ENCODE measurements around the gene SLTM. TPM values are rescaled to one million over a fixed set of nuclear protein-coding genes. Genes with fewer than 3 reads are reported as not detected.
"Not testable (repeated sequence)": the region's sequence is repeated elsewhere in the genome, so short reads cannot be mapped to it uniquely, and the experiment has no call there.

SLTM gene
- polyA plus RNA-seq, 4 donors: 89.9 to 147 (median 136) TPM

- no peak for DNase-seq (ENCODE audit: low read depth in 4 of 4, low spot score in 3 of 4)
These were observed 55.3 kb downstream of the SLTM start for GRCh38 chr15:58877999-58878825.

DNA sequence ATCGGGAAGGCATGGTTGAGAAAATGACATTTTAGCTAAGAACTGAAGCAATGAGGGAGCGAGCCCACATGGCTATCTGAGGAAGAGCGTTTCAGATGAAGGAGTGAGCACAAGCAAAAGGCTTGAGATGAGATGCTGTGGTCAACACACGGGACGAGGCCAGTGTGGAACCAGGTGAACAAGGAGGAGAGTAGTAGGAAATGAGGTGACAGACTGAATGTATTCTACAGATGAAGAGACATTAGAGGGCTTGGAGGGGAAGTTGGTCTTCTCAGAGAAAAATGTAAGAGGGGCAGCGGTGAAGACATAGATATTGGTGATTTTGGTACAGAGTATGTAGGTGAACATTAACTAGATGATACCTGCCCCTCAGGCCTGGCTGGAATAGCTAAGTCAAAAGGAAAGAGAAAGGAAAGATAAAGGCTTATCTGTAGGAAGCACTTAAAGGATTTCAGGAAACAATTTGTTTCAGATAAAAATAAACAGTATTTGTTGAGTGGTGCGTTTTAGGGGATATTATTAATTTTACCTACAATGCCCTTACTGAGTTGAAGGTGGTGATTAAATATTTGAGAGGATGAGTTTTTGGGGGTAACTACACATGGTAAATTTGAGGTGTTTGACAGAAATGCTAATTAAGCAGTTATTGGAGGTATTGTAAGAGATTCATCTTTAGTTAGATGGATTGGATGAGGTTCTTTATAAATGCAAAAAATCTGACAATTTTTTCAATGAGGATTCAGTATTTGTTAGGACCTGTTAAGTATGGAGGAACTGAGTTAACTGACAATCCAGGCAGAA, 57.0 kb downstream of the SLTM start:
- no peak for DNase-seq (ENCODE audit: low read depth in 4 of 4, low spot score in 3 of 4)

- no peak for DNase-seq (ENCODE audit: low read depth in 4 of 4, low spot score in 3 of 4)
These were observed 58.1 kb downstream of the SLTM start for GRCh38 chr15:58875343-58875742.

- DNase-seq (ENCODE audit: low read depth in 4 of 4, low spot score in 3 of 4): no peak
These were observed 60.2 kb downstream of the SLTM start for GRCh38 chr15:58873267-58873666.

DNA sequence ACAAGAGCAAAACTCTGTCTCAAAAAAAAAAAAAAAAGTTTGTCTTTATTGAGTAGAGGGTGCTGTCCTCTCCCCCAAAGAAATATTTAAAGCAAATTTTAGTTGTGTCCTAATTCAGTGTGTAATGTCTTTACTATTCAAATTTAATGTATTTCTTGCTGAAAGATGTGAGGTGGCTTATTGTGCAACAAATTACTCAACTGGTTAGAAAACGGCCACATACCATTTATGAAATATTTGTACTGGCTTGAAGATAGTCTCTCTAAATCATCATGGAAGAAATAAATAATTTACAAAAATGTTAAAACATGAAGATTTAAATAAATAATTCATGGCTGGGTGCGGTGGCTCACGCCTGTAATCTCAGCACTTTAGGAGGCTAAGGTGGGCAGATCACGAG, 63.0 kb downstream of the SLTM start:
- DNase-seq (ENCODE audit: low read depth in 4 of 4, low spot score in 3 of 4): no peak

GRCh38 chr15:58867926-58868325, 65.6 kb downstream of the SLTM start:
- DNase-seq (ENCODE audit: low read depth in 4 of 4, low spot score in 3 of 4): no peak

DNA sequence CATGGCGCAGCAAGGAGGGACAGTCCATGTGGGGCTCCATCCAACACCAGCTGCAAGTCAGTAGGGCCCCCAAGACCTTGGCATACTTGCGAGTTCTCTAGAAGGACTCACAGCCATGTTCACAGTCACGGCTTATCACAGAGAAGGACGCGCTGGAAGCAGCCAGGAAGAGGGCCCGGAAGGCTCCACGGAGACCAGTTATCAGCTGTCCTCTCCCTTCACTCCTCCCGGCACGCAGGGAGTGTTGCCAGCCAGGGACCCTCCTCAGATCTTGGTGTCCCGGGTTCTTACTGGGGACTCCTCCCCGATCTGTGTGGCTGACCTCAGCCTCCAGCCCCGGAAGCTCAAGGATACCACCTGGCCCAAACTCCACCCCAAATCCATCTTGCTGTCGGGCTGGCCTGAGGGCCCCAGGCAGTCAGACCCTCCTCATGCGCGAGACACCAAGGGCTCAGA, 68.0 kb downstream of the SLTM start:
- peak in 1 of 4 donors; percentile 0 for DNase-seq (ENCODE audit: low read depth in 4 of 4, low spot score in 3 of 4)

- DNase-seq (ENCODE audit: low read depth in 4 of 4, low spot score in 3 of 4): peak in 3 of 4 donors; percentile 19 to 31 (median 29)
These were observed 68.7 kb downstream of the SLTM start for GRCh38 chr15:58864602-58865424.

DNA sequence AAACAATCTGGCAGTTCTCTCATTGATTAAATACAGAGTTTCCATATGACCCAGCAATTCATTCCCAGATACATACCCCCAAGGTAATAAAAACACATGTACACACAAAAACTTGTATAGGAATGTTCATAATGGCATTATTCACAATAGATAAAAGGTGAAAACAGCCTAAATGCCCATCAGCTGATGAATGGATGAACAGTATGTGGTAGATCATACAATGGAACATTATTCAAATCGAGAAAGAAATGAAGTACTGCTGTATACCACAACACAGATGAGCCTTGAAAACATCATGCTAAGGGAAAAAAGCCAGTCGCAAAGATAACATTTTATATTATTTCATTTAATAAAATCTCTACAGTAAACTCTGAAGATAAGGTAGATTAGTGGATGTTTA, 71.2 kb downstream of the SLTM start:
- no peak for DNase-seq (ENCODE audit: low read depth in 4 of 4, low spot score in 3 of 4)

GRCh38 chr15:58856621-58857020, 76.9 kb downstream of the SLTM start:
- DNase-seq (ENCODE audit: low read depth in 4 of 4, low spot score in 3 of 4): not testable (repeated sequence)

DNA sequence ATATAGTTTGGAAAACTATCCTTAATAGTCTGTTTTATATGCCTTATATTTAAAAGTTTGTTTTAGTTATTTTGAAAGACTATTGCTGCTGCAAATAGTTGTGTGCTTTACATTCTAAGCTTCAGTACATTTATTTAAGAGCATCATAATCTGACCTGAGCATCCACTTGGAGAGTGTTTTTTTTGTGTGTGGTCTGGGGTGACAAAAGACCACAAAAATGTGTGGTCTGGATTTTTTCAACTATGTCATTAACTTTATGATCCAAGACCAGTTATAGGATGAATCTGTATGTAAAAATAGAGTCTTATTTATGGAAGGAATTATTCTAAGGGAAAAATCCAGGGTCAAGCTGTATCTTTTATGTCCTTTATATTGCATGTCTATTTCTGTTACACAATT, 77.4 kb downstream of the SLTM start:
- DNase-seq (ENCODE audit: low read depth in 4 of 4, low spot score in 3 of 4): peak in 1 of 4 donors; percentile 20

DNA sequence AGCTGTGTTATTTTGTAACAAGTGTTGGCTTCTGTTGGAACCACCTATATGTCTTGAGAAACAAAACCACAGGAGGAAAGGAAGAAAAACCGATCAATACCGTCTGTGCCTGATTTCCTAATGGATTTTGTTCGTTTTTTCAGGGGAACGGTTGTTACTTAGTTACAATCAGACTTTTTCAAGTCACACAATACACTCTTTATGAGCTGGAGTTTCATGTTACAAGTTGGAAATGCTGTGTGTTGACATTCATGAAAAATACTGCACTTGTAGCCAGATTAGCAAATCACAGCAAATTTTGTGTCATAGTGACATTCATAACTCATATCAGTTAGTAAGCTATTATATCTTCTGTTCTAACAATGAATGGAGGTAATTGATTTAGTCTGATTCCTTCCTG, 78.9 kb downstream of the SLTM start:
- DNase-seq (ENCODE audit: low read depth in 4 of 4, low spot score in 3 of 4): no peak

GRCh38 chr15:58852347-58852746, 81.1 kb downstream of the SLTM start:
- no peak for DNase-seq (ENCODE audit: low read depth in 4 of 4, low spot score in 3 of 4)

- DNase-seq (ENCODE audit: low read depth in 4 of 4, low spot score in 3 of 4): not testable (repeated sequence)
These were observed 82.3 kb downstream of the SLTM start for GRCh38 chr15:58851205-58851604.

DNA sequence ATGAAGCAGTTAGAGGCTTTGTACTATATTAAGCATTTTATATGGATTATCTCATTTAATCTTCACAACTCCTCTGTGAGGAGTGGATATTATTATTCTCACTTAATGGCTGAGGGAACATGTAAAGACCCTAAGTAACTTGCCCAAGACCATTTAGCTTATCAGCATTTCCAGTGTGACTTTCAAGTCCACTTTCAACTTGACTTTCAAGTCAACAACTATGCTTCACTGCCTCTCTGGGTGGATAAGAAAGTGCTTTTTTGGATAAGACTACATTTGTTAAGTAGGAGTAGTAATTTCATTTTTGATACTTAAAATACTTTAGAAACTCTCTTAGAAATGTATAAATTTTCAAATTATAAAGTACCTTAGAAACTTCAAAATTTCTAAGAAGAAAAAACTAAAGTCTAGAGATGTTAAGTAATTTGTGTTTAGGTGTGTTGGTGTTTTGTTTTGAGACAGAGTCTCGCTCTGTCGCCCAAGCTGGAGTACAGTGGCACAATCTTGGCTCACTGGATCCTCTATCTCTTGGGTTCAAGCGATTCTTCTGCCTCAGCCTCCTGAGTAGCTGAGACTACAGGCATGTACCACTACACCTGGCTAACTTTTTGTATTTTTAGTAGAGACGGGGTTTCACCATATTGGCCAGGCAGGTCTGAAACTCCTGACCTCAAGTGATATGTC, 90.6 kb downstream of the SLTM start:
- DNase-seq (ENCODE audit: low read depth in 4 of 4, low spot score in 3 of 4): no peak

GRCh38 chr15:58840048-58840447, 93.4 kb downstream of the SLTM start:
- DNase-seq (ENCODE audit: low read depth in 4 of 4, low spot score in 3 of 4): no peak

DNA sequence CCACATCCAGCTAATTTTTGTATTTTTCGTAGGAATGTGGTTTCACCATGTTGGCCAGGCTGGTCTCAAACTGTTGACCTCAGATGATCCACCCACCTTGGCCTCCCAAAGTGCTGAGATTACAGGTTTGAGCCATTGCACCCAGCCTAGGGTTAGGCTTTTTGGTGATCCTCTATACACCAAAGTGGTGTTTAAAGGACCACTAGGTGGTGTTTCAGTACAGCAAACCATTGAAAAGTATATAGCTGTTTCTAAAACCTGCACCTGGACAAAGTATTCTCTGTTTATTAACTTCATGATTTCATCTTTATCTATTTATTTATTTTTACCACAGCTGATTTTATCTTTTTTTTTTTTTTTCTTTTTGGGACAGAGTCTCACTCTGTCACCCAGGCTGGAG, 94.0 kb downstream of the SLTM start:
- no peak for DNase-seq (ENCODE audit: low read depth in 4 of 4, low spot score in 3 of 4)

- DNase-seq (ENCODE audit: low read depth in 4 of 4, low spot score in 3 of 4): not testable (repeated sequence)
These were observed 99.6 kb downstream of the SLTM start for GRCh38 chr15:58833681-58834426.

GRCh38 chr15:58830556-58830955, 102.9 kb downstream of the SLTM start:
- no peak for DNase-seq (ENCODE audit: low read depth in 4 of 4, low spot score in 3 of 4)
